NCI-H128 (cell line): ENCODE data around the gene BRME1.
"Not testable (repeated sequence)": the region's sequence is repeated elsewhere in the genome, so short reads cannot be mapped to it uniquely, and the experiment has no call there.

Experiments
- DNase-seq: peaks from one replicate; lab custom pipeline; 2025; ENCODE audit not compliant: unreplicated experiment; lab: John Stamatoyannopoulos, UW

BRME1 gene

GRCh38 chr19:13868663-13869062, 37.3 kb downstream of the BRME1 start:
- DNase-seq, result no peak

DNA sequence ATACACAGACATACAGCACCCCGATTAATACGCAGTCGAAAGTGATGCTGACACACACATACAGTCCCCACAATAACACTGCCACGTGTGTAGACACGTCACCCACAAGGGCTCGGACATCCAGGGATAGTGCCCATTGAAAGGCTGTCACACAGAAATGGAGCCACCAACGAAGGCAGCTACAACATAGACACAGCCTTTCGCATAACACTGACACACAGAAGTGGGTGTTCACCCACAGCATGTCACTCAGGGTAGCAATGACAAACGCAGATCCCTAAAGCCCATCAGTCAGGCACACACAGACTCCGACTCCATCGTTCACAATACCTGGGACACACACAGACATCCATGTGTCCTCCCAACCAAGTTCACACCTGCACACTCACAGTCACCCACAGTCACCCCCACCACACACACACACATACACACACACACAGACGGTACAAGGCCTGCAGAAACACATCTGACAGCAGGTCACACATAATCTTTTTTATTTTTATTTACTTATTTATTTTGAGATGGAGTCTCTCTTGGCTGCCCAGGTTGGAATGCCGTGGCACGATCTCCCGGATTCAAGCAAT, 39.4 kb downstream of the BRME1 start:
- DNase-seq, result no peak

GRCh38 chr19:13865571-13866462, 40.1 kb downstream of the BRME1 start:
- no peak for DNase-seq

- no peak for DNase-seq
Measured at GRCh38 chr19:13864667-13865570, 41.0 kb downstream of the BRME1 start.

DNA sequence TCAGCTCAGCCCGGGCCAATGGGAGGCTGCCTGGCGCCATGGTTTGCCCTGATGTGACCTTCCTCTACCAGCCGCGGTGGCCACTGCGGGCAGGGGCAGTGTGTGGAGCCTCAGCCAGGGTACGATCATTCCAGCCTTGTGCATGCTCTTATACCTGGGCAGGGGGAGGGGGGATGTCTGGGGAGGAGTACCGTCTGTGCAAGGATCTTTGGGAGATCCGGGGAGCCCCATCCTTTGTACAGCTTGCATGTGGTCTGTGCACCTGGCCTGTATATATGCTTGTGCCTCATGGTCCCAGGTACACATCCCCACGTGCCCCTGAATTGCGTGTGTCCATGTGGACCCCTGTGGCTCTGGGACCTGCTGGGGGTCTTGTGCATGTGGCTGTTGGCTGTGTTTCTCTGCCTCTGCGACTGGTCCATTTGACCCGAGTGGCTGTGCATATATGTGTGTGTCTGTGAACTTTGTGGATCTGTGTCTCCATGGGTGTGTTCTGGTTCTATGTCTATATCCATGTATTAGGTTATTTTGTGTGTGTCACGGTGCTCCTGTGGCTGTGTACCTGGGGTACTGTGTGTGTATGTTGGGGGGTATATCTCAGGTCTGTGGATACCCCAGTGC, 41.8 kb downstream of the BRME1 start:
- DNase-seq, result no peak

GRCh38 chr19:13861714-13862531, 44.0 kb downstream of the BRME1 start:
- DNase-seq, result peak; percentile 55

- no peak for DNase-seq
Measured at GRCh38 chr19:13861392-13861713, 44.6 kb downstream of the BRME1 start.

GRCh38 chr19:13860679-13861391, 45.1 kb downstream of the BRME1 start:
- DNase-seq, result no peak

DNA sequence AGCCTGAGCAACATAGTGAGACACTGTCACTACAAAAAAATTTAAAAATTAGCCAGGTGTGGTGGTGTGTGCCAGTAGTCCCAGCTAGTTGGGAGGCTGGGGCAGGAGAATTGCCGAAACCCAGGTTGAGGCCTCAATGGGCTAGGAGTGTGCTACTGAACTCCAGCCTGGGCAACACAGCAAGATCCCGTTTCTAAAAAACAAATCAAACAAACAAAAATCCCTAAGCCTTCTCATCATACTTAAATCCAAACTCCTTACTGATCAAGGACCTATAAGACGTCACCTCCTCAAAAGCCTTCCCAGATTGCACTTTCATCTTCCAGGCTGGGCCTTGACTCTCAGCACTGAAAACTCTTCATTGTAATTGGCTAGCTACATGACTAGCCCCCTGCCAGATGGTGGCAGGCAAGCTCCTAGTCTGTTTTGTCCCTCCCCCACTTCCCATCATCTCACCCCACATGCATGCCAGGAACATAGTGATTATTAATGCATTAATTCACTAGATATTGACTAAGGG, 46.5 kb downstream of the BRME1 start:
- no peak for DNase-seq

DNA sequence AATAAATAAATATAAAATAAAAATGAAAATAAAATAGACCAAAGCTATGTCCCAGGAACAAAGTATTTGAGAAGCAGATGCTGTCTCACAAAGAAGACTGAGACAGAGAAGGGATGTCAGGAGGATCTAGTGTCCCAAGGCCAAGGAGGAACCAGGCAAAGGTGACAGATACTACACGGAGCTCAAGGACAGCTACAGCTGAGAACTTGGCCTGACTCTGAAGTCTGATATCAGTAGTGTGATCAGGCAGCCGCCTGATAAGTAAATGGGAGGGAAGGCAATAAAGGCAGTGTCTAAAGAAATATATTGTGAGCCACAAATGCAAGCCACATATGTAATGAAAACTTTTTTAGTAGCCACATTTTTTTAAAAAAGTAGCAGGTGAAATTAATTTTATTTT, 49.4 kb downstream of the BRME1 start:
- DNase-seq, result no peak

DNA sequence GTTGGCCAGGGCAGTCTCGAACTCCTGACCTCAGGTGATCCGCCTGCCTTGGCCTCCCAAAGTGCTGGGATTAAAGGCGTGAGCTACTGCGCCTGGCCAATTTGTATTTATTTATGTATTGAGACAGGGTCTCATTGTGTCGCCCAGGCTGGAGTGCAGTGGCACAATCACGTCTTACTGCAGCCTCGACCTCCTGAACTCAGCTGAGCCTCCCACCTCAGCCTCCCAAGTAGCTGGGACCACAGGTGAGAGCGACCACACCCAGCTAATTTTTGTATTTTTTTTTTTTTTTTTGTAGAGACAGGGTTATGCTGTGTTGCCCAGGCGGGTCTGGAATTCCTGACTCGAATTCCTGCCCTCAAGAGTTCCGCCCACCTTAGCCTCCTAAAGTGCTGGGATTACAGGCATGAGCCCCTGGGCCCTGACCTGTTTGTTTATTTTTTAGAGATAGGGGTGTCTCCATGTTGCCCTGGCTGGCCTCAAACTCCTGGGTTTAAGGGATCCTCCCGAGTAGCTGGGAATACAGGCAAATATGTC, 53.7 kb downstream of the BRME1 start:
- DNase-seq, result not testable (repeated sequence)

- DNase-seq, result not testable (repeated sequence)
Measured at GRCh38 chr19:13851734-13852114, 54.2 kb downstream of the BRME1 start.

GRCh38 chr19:13850910-13851733, 54.8 kb downstream of the BRME1 start:
- no peak for DNase-seq

GRCh38 chr19:13849991-13850909, 55.7 kb downstream of the BRME1 start:
- peak; percentile 14 for DNase-seq

- no peak for DNase-seq
Measured at GRCh38 chr19:13848798-13849676, 56.9 kb downstream of the BRME1 start.

GRCh38 chr19:13848340-13848677, 57.6 kb downstream of the BRME1 start:
- no peak for DNase-seq
